ENCODE measurements around the gene IGF1R.

Gene IGF1R

DNA sequence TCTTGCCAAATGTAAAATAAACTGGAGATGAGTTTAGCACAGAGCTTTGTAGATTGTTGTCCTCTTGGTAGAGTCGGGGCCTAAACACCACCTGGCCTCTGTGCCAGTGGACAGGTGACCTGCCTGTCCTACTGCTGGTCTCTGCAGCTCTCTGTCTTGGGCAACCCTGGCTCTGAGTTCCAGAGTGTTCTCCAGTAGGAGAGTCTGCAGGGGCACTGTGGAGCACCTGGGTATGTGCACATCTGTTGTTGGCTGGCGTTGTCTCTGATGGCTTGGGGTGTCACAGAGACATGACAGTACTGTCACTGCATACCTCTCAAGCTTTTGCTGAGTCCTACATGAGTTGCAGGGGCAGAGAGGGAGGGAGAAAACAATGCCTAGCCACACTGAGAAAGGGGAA is 112.6 kb downstream of the IGF1R start:
- Histone ChIP-seq H3K79me2 (ENCODE audit: low read length) (peaks cover 10% of the 10 kb centered on the region; the same call in 1 of the 2 replicates), H2AFZ (ENCODE audit: low read depth, low read length) (no peak overlapping the region), H3K9ac (ENCODE audit: low read length) (no peak overlapping the region), H3K9me3 (ENCODE audit: insufficient read depth, low read length) (no peaks in the 10 kb centered on the region), H3K4me3 (ENCODE audit: low read length) (no peak overlapping the region), H3K27ac (ENCODE audit: low read length) (no peak overlapping the region), H4K20me1 (ENCODE audit: insufficient read depth, low read length) (peaks cover 24% of the 10 kb centered on the region), H3K27me3 (ENCODE audit: low read depth, low read length) (no peaks in the 10 kb centered on the region), H3K4me2 (ENCODE audit: low read length) (no peak overlapping the region), H3K4me1 (ENCODE audit: low read length) (no peaks in the 10 kb centered on the region), H3K36me3 (replicated peaks; ENCODE audit: low read depth, low read length) (no peaks in the 10 kb centered on the region)
- TF ChIP-seq EZH2phosphoT487 (IDR thresholded peaks at IDR 0.05; ENCODE audit: low read depth), result no peak
- TF ChIP-seq, protein P1, sequence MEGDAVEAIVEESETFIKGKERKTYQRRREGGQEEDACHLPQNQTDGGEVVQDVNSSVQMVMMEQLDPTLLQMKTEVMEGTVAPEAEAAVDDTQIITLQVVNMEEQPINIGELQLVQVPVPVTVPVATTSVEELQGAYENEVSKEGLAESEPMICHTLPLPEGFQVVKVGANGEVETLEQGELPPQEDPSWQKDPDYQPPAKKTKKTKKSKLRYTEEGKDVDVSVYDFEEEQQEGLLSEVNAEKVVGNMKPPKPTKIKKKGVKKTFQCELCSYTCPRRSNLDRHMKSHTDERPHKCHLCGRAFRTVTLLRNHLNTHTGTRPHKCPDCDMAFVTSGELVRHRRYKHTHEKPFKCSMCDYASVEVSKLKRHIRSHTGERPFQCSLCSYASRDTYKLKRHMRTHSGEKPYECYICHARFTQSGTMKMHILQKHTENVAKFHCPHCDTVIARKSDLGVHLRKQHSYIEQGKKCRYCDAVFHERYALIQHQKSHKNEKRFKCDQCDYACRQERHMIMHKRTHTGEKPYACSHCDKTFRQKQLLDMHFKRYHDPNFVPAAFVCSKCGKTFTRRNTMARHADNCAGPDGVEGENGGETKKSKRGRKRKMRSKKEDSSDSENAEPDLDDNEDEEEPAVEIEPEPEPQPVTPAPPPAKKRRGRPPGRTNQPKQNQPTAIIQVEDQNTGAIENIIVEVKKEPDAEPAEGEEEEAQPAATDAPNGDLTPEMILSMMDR (IDR thresholded peaks at IDR 0.05; ENCODE audit: low read depth, low read length), result no peak

DNA sequence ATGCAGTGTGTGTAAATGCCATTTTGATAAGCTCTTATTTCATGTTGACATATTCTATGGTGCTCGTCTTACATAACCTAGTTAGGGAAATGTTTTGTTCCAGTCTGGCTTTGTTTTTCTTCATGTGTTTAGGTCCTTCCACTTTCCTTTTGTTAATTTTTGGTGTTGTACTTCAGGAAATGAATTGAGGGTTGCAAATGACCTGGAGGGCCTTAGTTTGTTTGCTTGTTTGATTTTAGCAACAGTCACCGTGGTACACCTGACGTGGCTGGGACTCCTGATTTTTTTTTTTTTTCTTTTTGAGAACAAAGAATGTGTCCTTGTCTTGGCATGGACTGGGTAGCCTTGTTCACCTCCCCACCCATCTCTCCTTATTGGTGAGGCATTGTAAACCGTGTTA is 114.8 kb downstream of the IGF1R start:
- peaks cover 24% of the 10 kb centered on the region for H4K20me1 ChIP-seq (ENCODE audit: insufficient read depth, low read length)
- no peak overlapping the region for H3K4me3 ChIP-seq (ENCODE audit: low read length)
- H2AFZ ChIP-seq (ENCODE audit: low read depth, low read length), result no peak overlapping the region
- H3K79me2 ChIP-seq (ENCODE audit: low read length), result peaks cover 10% of the 10 kb centered on the region; the same call in 1 of the 2 replicates
- H3K4me2 ChIP-seq (ENCODE audit: low read length), result no peak overlapping the region
- no peak overlapping the region for H3K27ac ChIP-seq (ENCODE audit: low read length)
- no peaks in the 10 kb centered on the region for H3K27me3 ChIP-seq (ENCODE audit: low read depth, low read length)
- no peak overlapping the region for H3K9ac ChIP-seq (ENCODE audit: low read length)
- TF ChIP-seq, protein P1 (IDR thresholded peaks at IDR 0.05; ENCODE audit: low read depth, low read length), result no peak
- no peak for TF ChIP-seq EZH2phosphoT487 (IDR thresholded peaks at IDR 0.05; ENCODE audit: low read depth)
- H3K4me1 ChIP-seq (ENCODE audit: low read length), result no peaks in the 10 kb centered on the region
- no peaks in the 10 kb centered on the region for H3K9me3 ChIP-seq (ENCODE audit: insufficient read depth, low read length)
- H3K36me3 ChIP-seq (replicated peaks; ENCODE audit: low read depth, low read length), result no peaks in the 10 kb centered on the region

DNA sequence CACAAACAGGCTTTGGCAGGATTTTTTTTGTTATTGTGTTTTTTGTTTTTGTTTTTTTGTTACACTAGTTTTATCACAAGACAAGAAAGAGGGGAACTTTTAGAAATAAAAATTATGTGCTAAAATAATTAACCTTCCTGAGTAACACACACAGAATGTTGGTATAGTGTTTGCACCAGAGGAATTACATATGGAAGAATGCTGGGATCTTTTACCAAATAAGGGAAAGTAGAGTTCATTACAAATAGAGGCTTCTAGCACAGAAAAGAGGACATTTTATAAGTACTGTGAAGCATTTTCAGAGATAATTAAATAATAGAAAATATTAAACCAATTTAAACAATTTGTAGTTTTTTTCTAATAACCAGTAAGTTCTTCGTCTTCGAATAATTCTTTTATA is 116.0 kb downstream of the IGF1R start:
- TF ChIP-seq EZH2phosphoT487 (IDR thresholded peaks at IDR 0.05; ENCODE audit: low read depth), result no peak
- TF ChIP-seq, protein P1 (IDR thresholded peaks at IDR 0.05; ENCODE audit: low read depth, low read length), result no peak
- Histone ChIP-seq H3K4me1 (ENCODE audit: low read length) (no peaks in the 10 kb centered on the region), H3K36me3 (replicated peaks; ENCODE audit: low read depth, low read length) (no peaks in the 10 kb centered on the region), H4K20me1 (ENCODE audit: insufficient read depth, low read length) (peaks cover 24% of the 10 kb centered on the region), H3K9me3 (ENCODE audit: insufficient read depth, low read length) (no peaks in the 10 kb centered on the region), H3K27ac (ENCODE audit: low read length) (no peak overlapping the region), H3K79me2 (ENCODE audit: low read length) (peaks cover 10% of the 10 kb centered on the region; the same call in 1 of the 2 replicates), H3K9ac (ENCODE audit: low read length) (no peak overlapping the region), H3K4me2 (ENCODE audit: low read length) (no peak overlapping the region), H3K4me3 (ENCODE audit: low read length) (no peak overlapping the region), H2AFZ (ENCODE audit: low read depth, low read length) (no peak overlapping the region), H3K27me3 (ENCODE audit: low read depth, low read length) (no peaks in the 10 kb centered on the region)

DNA sequence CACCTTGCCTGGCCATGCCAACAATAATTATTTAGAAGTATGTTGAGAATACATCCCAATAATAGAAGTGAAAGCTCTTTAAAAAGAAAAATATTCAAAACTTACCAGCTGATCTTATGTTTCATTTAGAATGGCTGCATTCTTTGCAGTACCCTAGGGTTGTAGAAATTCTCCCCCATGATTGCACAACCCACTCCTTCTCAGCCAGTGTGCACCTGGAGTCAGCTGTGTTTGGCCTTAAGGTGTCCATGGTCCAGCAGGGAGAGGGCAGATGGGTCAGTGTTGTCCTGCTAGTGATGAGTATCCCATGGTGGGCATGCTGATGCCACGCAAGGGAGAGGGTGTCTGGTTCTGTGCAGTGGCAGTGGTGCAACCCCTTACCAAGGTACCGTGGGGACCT is 117.3 kb downstream of the IGF1R start:
- Histone ChIP-seq H3K27me3 (ENCODE audit: low read depth, low read length) (peaks cover 6% of the 10 kb centered on the region; the same call in 1 of the 2 replicates), H3K79me2 (ENCODE audit: low read length) (peaks cover 10% of the 10 kb centered on the region; the same call in 1 of the 2 replicates), H3K4me3 (ENCODE audit: low read length) (no peak overlapping the region), H2AFZ (ENCODE audit: low read depth, low read length) (no peak overlapping the region), H3K27ac (ENCODE audit: low read length) (no peak overlapping the region), H4K20me1 (ENCODE audit: insufficient read depth, low read length) (peaks cover 25% of the 10 kb centered on the region), H3K4me1 (ENCODE audit: low read length) (no peaks in the 10 kb centered on the region), H3K4me2 (ENCODE audit: low read length) (no peak overlapping the region), H3K36me3 (replicated peaks; ENCODE audit: low read depth, low read length) (no peaks in the 10 kb centered on the region), H3K9me3 (ENCODE audit: insufficient read depth, low read length) (no peaks in the 10 kb centered on the region), H3K9ac (ENCODE audit: low read length) (no peak overlapping the region)
- TF ChIP-seq EZH2phosphoT487 (IDR thresholded peaks at IDR 0.05; ENCODE audit: low read depth), result no peak
- TF ChIP-seq, protein P1 (IDR thresholded peaks at IDR 0.05; ENCODE audit: low read depth, low read length), result no peak
